Measurements from ENCODE around the gene MYO5A. TPM values are rescaled to one million over a fixed set of nuclear protein-coding genes. Genes with fewer than 3 reads are reported as not detected.
A peak's percentile ranks its signal among the peaks of the same experiment; 100 is the strongest.

The MYO5A gene
- total RNA-seq, 4 donors from 2014 or later, result 5.8 to 51.2 (median 10.2) TPM

- in situ Hi-C loops (cut with MboI; ENCODE audit: low sequenced_read_pairs in 4 of 4) (loop anchor here in 1 of 4 donors (25.0 kb wide), 1 partner anchor 99 kb away; no protein-coding TSS in a partner anchor), intact Hi-C loops (cut with DNase I; ENCODE audit: low total_unique reads) (loop anchor here (5.0 kb wide), 1 partner anchor 36 kb away; the partner anchor contains the start of gene MYO5A)
- H3K27ac ChIP-seq, result peak overlapping the region in 3 of 4 donors; percentile 86 to 93 (median 92)
- H3K4me1 ChIP-seq, result peaks cover 74 to 77% of the 10 kb centered on the region in 2 donors
- no peaks in the 10 kb centered on the region for H3K27me3 ChIP-seq
- no peak for DNase-seq
- ATAC-seq, result no peak
- no peaks in the 10 kb centered on the region for H3K9me3 ChIP-seq
- H3K36me3 ChIP-seq, result no peaks in the 10 kb centered on the region
- H3K4me3 ChIP-seq, result no peak overlapping the region
- TF ChIP-seq POLR2A (IDR thresholded peaks at IDR 0.05) (no peak), CTCF (IDR thresholded peaks at IDR 0.05 in 4 of 5, conservative IDR thresholded peaks at IDR 0.05 in 1 of 5) (no peak)
Observed at GRCh38 chr15:52563501-52564060, 34.9 kb upstream of the MYO5A start.

GRCh38 chr15:52559575-52559974 lies 30.9 kb upstream of the MYO5A start:
- in situ Hi-C loops (cut with MboI; ENCODE audit: low sequenced_read_pairs in 4 of 4), result loop anchor here in 1 of 4 donors (25.0 kb wide), 1 partner anchor 103 kb away; no protein-coding TSS in a partner anchor
- DNase-seq, result no peak
- Histone ChIP-seq H3K9me3 (no peaks in the 10 kb centered on the region), H3K4me1 (peaks cover 89 to 91% of the 10 kb centered on the region in 2 donors), H3K27me3 (no peaks in the 10 kb centered on the region), H3K27ac (peak overlapping the region; percentile 68 to 86 (median 76)), H3K36me3 (peaks cover 0 to 24% of the 10 kb centered on the region in 2 donors), H3K4me3 (no peak overlapping the region)
- no peak for ATAC-seq
- intact Hi-C loops (cut with DNase I; ENCODE audit: low total_unique reads), result loop anchor here (10.0 kb wide), 1 partner anchor 175 kb away; no protein-coding TSS in a partner anchor
- TF ChIP-seq POLR2A (IDR thresholded peaks at IDR 0.05), result no peak

- Histone ChIP-seq H3K36me3 (peaks cover 0 to 24% of the 10 kb centered on the region in 2 donors), H3K4me1 (peaks cover 85 to 89% of the 10 kb centered on the region in 2 donors), H3K27ac (peak overlapping the region; percentile 68 to 86 (median 76)), H3K27me3 (no peaks in the 10 kb centered on the region), H3K9me3 (no peaks in the 10 kb centered on the region), H3K4me3 (no peak overlapping the region)
- DNase-seq (no peak), ATAC-seq (no peak)
- TF ChIP-seq POLR2A (IDR thresholded peaks at IDR 0.05) (no peak), CTCF (IDR thresholded peaks at IDR 0.05 in 4 of 5, conservative IDR thresholded peaks at IDR 0.05 in 1 of 5) (no peak)
- in situ Hi-C loops (cut with MboI; ENCODE audit: low sequenced_read_pairs in 4 of 4) (loop anchor here in 1 of 4 donors (25.0 kb wide), 1 partner anchor 103 kb away; no protein-coding TSS in a partner anchor), intact Hi-C loops (cut with DNase I; ENCODE audit: low total_unique reads) (loop anchor here (10.0 kb wide), 1 partner anchor 176 kb away; no protein-coding TSS in a partner anchor)
Observed at GRCh38 chr15:52559022-52559421, 30.3 kb upstream of the MYO5A start.

- peak overlapping the region; percentile 68 to 86 (median 76) for H3K27ac ChIP-seq
- no peak overlapping the region for H3K4me3 ChIP-seq
- intact Hi-C loops (cut with DNase I; ENCODE audit: low total_unique reads), result loop anchor here (10.0 kb wide), 1 partner anchor 177 kb away; no protein-coding TSS in a partner anchor
- peaks cover 81 to 90% of the 10 kb centered on the region in 2 donors for H3K4me1 ChIP-seq
- TF ChIP-seq POLR2A (IDR thresholded peaks at IDR 0.05) (no peak), CTCF (IDR thresholded peaks at IDR 0.05 in 4 of 5, conservative IDR thresholded peaks at IDR 0.05 in 1 of 5) (no peak)
- H3K36me3 ChIP-seq, result peaks cover 0 to 24% of the 10 kb centered on the region in 2 donors
- H3K9me3 ChIP-seq, result no peaks in the 10 kb centered on the region
- in situ Hi-C loops (cut with MboI; ENCODE audit: low sequenced_read_pairs in 4 of 4), result loop anchor here in 1 of 4 donors (25.0 kb wide), 1 partner anchor 104 kb away; no protein-coding TSS in a partner anchor
- ATAC-seq, result peak; percentile 35 to 55
- no peaks in the 10 kb centered on the region for H3K27me3 ChIP-seq
- no peak for DNase-seq
Observed at GRCh38 chr15:52558196-52558595, 29.5 kb upstream of the MYO5A start.

GRCh38 chr15:52557274-52557641 lies 28.6 kb upstream of the MYO5A start:
- ATAC-seq (peak; percentile 88 to 92), DNase-seq (no peak)
- Histone ChIP-seq H3K36me3 (peaks cover 0 to 24% of the 10 kb centered on the region in 2 donors), H3K4me3 (peak overlapping the region in 3 of 4 donors; percentile 0 to 46 (median 38)), H3K9me3 (no peaks in the 10 kb centered on the region), H3K27ac (peak overlapping the region; percentile 68 to 86 (median 76)), H3K4me1 (peaks cover 78 to 90% of the 10 kb centered on the region in 2 donors), H3K27me3 (no peaks in the 10 kb centered on the region)
- intact Hi-C loops (cut with DNase I; ENCODE audit: low total_unique reads), result loop anchor here (10.0 kb wide), 1 partner anchor 178 kb away; no protein-coding TSS in a partner anchor
- no peak for TF ChIP-seq CTCF (IDR thresholded peaks at IDR 0.05 in 4 of 5, conservative IDR thresholded peaks at IDR 0.05 in 1 of 5)
- TF ChIP-seq POLR2A (IDR thresholded peaks at IDR 0.05), result peak in 1 of 2 donors; percentile 38
- in situ Hi-C loops (cut with MboI; ENCODE audit: low sequenced_read_pairs in 4 of 4), result loop anchor here in 1 of 4 donors (25.0 kb wide), 1 partner anchor 105 kb away; no protein-coding TSS in a partner anchor

All from gastrocnemius medialis (tissue), 4 donors.